ENCODE results near the gene REV1. TPM values are rescaled to one million over a fixed set of nuclear protein-coding genes. Genes with fewer than 3 reads are reported as not detected.
"Not testable (repeated sequence)": the region's sequence is repeated elsewhere in the genome, so short reads cannot be mapped to it uniquely, and the experiment has no call there.

REV1 gene
- total RNA-seq, 1 donor from 2014 or later, result 55.3 TPM

- TF ChIP-seq, protein P1, sequence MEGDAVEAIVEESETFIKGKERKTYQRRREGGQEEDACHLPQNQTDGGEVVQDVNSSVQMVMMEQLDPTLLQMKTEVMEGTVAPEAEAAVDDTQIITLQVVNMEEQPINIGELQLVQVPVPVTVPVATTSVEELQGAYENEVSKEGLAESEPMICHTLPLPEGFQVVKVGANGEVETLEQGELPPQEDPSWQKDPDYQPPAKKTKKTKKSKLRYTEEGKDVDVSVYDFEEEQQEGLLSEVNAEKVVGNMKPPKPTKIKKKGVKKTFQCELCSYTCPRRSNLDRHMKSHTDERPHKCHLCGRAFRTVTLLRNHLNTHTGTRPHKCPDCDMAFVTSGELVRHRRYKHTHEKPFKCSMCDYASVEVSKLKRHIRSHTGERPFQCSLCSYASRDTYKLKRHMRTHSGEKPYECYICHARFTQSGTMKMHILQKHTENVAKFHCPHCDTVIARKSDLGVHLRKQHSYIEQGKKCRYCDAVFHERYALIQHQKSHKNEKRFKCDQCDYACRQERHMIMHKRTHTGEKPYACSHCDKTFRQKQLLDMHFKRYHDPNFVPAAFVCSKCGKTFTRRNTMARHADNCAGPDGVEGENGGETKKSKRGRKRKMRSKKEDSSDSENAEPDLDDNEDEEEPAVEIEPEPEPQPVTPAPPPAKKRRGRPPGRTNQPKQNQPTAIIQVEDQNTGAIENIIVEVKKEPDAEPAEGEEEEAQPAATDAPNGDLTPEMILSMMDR (IDR thresholded peaks at IDR 0.05), result no peak
- no peaks in the 10 kb centered on the region for H3K27me3 ChIP-seq
- H3K4me3 ChIP-seq, result no peak overlapping the region
- H3K4me1 ChIP-seq, result no peaks in the 10 kb centered on the region
- intact Hi-C loops (cut with DNase I), result no loop called here
- ATAC-seq (no peak), DNase-seq (no peak)
- H3K27ac ChIP-seq, result no peak overlapping the region
- H3K36me3 ChIP-seq, result peaks cover 87% of the 10 kb centered on the region
- H3K9me3 ChIP-seq, result no peaks in the 10 kb centered on the region
These were observed 109.3 kb downstream of the REV1 start for GRCh38 chr2:99380376-99381010.

DNA sequence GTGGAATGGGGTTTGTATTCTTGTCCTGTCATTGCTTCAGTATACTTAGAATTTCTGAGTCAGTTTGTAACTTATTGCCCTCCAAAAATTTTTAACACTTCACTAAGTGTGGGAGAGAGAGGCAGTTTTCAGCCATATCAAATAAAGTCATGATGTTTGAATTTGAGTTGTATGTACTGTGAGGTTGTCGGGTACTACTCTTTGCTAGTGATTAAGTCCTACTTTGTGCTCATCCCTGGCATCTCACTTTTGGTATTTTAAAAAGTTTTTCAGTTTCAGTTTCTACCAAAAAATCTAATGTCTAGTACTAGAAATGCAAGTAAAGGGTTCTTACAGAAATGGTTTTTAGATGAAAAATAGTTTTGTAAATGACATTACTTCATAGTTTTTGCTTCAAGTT lies 111.9 kb downstream of the REV1 start:
- no peaks in the 10 kb centered on the region for H3K4me1 ChIP-seq
- H3K9me3 ChIP-seq, result no peaks in the 10 kb centered on the region
- DNase-seq (no peak), ATAC-seq (no peak)
- H3K4me3 ChIP-seq, result no peak overlapping the region
- peaks cover 73% of the 10 kb centered on the region for H3K36me3 ChIP-seq
- H3K27ac ChIP-seq, result no peak overlapping the region
- intact Hi-C loops (cut with DNase I), result no loop called here
- no peaks in the 10 kb centered on the region for H3K27me3 ChIP-seq
- TF ChIP-seq, protein P1 (IDR thresholded peaks at IDR 0.05), result no peak

GRCh38 chr2:99376254-99376864 lies 113.5 kb downstream of the REV1 start:
- H3K36me3 ChIP-seq, result peaks cover 79% of the 10 kb centered on the region
- H3K27me3 ChIP-seq, result no peaks in the 10 kb centered on the region

DNA sequence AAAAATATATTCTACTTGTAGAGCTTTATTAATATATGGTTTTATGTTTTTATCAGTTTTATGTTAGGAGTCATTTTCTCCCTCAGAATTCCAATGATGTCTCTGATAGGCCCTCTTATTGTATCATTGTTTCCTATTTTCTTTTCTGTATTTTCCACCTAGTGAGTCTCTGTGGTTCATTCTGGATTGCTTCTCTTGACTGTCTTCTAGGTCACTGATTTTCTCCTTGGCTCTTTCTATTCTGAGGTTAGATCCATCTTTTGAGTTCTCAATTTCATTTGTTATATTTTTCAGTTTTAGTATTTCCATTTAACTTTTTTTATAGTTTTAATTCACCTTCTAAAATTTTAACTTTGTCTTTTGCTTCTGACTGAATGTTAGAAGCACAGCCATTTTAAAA lies 115.1 kb downstream of the REV1 start:
- Histone ChIP-seq H3K9me3 (no peaks in the 10 kb centered on the region), H3K27me3 (no peaks in the 10 kb centered on the region), H3K36me3 (peaks cover 81% of the 10 kb centered on the region), H3K27ac (no peak overlapping the region), H3K4me1 (no peaks in the 10 kb centered on the region), H3K4me3 (no peak overlapping the region)
- no peak for DNase-seq
- ATAC-seq, result no peak
- intact Hi-C loops (cut with DNase I), result no loop called here
- TF ChIP-seq, protein P1 (IDR thresholded peaks at IDR 0.05), result no peak

More at GRCh38 chr2:99376254-99376864, 113.5 kb downstream of the REV1 start:
- ATAC-seq (no peak), DNase-seq (no peak)
- Histone ChIP-seq H3K27ac (no peak overlapping the region), H3K4me3 (no peak overlapping the region), H3K4me1 (no peaks in the 10 kb centered on the region), H3K9me3 (no peaks in the 10 kb centered on the region)
- TF ChIP-seq, protein P1 (IDR thresholded peaks at IDR 0.05), result no peak
- intact Hi-C loops (cut with DNase I), result no loop called here

DNA sequence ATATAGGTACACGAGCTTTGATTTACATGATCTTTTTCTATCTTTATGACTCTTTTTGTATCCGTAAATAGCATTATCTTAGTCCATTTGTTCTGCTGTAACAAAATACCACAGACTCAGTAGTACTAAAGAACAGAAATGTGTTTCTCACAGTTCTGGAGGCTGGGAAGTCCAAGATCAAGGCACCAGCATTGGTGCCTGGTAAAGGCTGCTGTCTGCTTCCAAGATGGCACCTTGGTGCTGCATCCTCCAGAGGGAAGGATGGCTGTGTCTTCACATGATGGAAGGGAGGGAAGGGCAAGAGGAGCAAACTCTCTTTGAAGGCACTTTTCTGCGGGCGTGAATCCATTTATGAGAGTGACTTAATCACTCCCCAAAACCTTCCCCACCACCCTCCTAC lies 116.7 kb downstream of the REV1 start:
- Histone ChIP-seq H3K27ac (no peak overlapping the region), H3K9me3 (no peaks in the 10 kb centered on the region), H3K4me1 (no peaks in the 10 kb centered on the region), H3K27me3 (no peaks in the 10 kb centered on the region), H3K4me3 (no peak overlapping the region), H3K36me3 (peaks cover 83% of the 10 kb centered on the region)
- intact Hi-C loops (cut with DNase I), result no loop called here
- TF ChIP-seq, protein P1 (IDR thresholded peaks at IDR 0.05), result no peak
- no peak for DNase-seq
- ATAC-seq, result no peak

- H3K4me3 ChIP-seq; H3K4me1 ChIP-seq; intact Hi-C loops (cut with DNase I); ATAC-seq; DNase-seq; H3K27me3 ChIP-seq; H3K27ac ChIP-seq; H3K9me3 ChIP-seq: not testable (repeated sequence)
- H3K36me3 ChIP-seq, result peaks cover 95% of the 10 kb centered on the region
These were observed 121.0 kb downstream of the REV1 start for GRCh38 chr2:99368854-99369253.

All from upper lobe of right lung (tissue), 1 donor.